Measurements from ENCODE around the gene RAB31.
A peak's percentile ranks its signal among the peaks of the same experiment; 100 is the strongest.
"Not testable (repeated sequence)": the region's sequence is repeated elsewhere in the genome, so short reads cannot be mapped to it uniquely, and the experiment has no call there.

RAB31 gene

GRCh38 chr18:9708057-9708433, at the start of gene RAB31:
Gene RAB31 (plus strand): TSS chr18:9708301. CDS start chr18:9708406, 105 bp downstream.
- DNase-seq (ENCODE audit: low read depth in 2 of 2) = no peak

GRCh38 chr18:9659499-9660375, 48.4 kb upstream of the RAB31 start:
- DNase-seq (ENCODE audit: low read depth in 2 of 2) = no peak

- no peak for DNase-seq (ENCODE audit: low read depth in 2 of 2)
Observed at GRCh38 chr18:9661564-9661963, 46.5 kb upstream of the RAB31 start.

- no peak for DNase-seq (ENCODE audit: low read depth in 2 of 2)
Observed at GRCh38 chr18:9663377-9663776, 44.7 kb upstream of the RAB31 start.

GRCh38 chr18:9665314-9665713, 42.8 kb upstream of the RAB31 start:
- no peak for DNase-seq (ENCODE audit: low read depth in 2 of 2)

- no peak for DNase-seq (ENCODE audit: low read depth in 2 of 2)
Observed at GRCh38 chr18:9666548-9666947, 41.6 kb upstream of the RAB31 start.

GRCh38 chr18:9669016-9669415, 39.1 kb upstream of the RAB31 start:
- DNase-seq (ENCODE audit: low read depth in 2 of 2) = no peak

- no peak for DNase-seq (ENCODE audit: low read depth in 2 of 2)
Observed at GRCh38 chr18:9671214-9671613, 36.9 kb upstream of the RAB31 start.

- DNase-seq (ENCODE audit: low read depth in 2 of 2) = peak; percentile 6 to 13
Observed at GRCh38 chr18:9673296-9674251, 34.5 kb upstream of the RAB31 start.

GRCh38 chr18:9678216-9678615, 29.9 kb upstream of the RAB31 start:
- not testable (repeated sequence) for DNase-seq (ENCODE audit: low read depth in 2 of 2)

GRCh38 chr18:9679125-9679524, 29.0 kb upstream of the RAB31 start:
- DNase-seq (ENCODE audit: low read depth in 2 of 2) = no peak

- DNase-seq (ENCODE audit: low read depth in 2 of 2) = no peak
Observed at GRCh38 chr18:9681217-9681616, 26.9 kb upstream of the RAB31 start.

- DNase-seq (ENCODE audit: low read depth in 2 of 2) = no peak
Observed at GRCh38 chr18:9682572-9682971, 25.5 kb upstream of the RAB31 start.

GRCh38 chr18:9683418-9684396, 24.4 kb upstream of the RAB31 start:
- no peak for DNase-seq (ENCODE audit: low read depth in 2 of 2)

- DNase-seq (ENCODE audit: low read depth in 2 of 2) = no peak
Observed at GRCh38 chr18:9684881-9685614, 23.1 kb upstream of the RAB31 start.

GRCh38 chr18:9685615-9685890, 22.5 kb upstream of the RAB31 start:
- no peak for DNase-seq (ENCODE audit: low read depth in 2 of 2)

- no peak for DNase-seq (ENCODE audit: low read depth in 2 of 2)
Observed at GRCh38 chr18:9688036-9688741, 19.9 kb upstream of the RAB31 start.

GRCh38 chr18:9689253-9689652, 18.8 kb upstream of the RAB31 start:
- no peak for DNase-seq (ENCODE audit: low read depth in 2 of 2)

GRCh38 chr18:9690418-9691188, 17.5 kb upstream of the RAB31 start:
- DNase-seq (ENCODE audit: low read depth in 2 of 2) = no peak

- DNase-seq (ENCODE audit: low read depth in 2 of 2) = no peak
Observed at GRCh38 chr18:9691235-9691634, 16.9 kb upstream of the RAB31 start.
